Amygdala (tissue), 56 donors: ENCODE results near the gene GNAI3.

Experiments used
- DNase-seq, 56 donors: peaks; one replicate each; lab custom pipeline; 2025; lab: John Stamatoyannopoulos, UW

GNAI3 gene

DNA sequence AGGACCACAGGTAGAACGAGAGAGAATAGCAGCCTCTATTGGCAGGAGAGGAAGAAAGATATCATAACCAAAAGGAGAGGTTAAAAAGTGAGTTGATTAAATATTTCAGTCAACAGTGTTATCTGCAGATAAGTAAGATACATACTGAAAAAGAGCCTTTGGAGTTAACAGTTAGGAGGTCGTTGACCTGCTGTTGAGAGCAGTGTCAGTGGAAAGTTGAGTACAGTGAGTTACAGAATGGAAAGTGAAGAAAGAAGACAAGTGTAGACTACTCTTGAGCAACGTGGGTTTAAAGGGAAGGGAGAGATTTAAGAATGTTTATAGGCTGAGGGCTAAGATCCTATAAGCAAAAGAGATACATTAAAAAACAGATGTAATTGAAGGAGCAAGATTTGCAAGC lies 40.8 kb downstream of the GNAI3 start:
- no peak for DNase-seq

DNA sequence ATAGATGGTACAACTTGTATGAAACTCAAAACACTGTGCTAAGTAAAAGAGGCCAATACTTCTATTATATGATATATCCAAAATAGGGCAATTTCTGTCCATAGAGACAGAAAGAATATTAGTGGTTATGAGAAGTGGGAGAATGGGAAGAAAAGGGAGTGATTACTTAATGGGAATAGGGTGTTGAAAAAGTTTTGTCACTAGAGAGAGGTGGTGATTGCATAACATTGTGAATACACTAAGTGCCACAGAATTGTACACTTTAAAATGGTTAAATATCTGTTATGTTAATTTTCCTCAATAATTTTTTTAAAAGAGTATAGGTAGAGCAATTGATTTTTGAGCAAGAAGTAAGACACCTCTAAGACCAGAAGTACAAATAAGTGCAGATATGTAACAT lies 41.3 kb downstream of the GNAI3 start:
- no peak for DNase-seq

DNA sequence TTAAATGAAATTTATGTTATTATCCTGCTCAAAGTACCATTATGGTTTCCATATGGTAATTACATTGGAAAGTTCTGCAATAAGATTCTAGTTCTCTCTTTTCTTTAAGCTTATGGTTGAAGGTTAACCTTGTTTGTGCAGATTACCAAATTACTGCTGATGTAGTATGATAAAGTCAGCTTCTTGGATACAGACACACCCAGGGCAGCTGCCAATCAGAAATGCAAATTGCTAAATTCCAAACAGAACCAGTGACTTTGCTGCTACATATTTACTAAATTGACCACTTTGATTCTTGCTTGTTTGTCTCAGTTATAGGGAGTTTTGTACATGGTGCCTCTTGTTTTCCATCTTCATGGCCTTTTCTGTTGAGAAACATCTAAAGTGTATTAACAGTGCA lies 44.5 kb downstream of the GNAI3 start:
- no peak for DNase-seq

DNA sequence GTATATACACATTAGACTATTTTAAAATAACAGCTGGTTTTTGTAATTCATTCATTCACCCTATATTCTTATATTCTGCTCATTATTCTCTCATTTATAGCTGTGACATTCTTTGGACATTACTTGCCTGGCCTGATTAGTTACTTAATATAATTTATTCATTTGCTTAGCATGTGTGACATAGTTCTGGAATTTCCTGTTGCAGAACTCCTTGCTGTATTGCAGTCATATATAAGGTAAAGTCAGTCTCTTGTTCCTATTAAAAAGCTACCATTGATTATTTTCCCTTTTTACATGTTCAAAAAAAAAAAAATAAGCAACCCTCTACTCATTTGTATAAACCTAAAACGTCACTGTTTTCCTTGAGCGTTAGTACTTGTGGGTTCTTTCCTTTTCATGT lies 47.1 kb downstream of the GNAI3 start:
- no peak for DNase-seq

DNA sequence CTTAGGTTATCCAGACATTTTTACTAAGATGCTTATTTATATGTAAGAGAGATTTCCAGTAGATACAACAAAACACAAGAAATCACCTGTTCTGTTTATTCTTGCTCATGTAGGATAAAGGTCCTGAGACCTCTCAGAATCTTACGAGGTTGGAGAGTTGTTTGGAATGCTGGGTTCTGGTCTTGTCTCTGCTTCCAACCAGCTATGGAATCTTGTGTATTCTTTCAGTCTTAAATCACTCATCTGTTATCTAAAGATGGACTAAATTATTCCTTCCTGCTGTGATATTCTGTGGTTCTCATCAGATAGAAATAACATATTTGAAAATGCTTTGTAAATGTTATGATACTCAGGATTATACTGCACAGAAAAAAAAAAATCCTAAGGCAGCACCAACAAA lies 49.7 kb downstream of the GNAI3 start:
- DNase-seq, result no peak

DNA sequence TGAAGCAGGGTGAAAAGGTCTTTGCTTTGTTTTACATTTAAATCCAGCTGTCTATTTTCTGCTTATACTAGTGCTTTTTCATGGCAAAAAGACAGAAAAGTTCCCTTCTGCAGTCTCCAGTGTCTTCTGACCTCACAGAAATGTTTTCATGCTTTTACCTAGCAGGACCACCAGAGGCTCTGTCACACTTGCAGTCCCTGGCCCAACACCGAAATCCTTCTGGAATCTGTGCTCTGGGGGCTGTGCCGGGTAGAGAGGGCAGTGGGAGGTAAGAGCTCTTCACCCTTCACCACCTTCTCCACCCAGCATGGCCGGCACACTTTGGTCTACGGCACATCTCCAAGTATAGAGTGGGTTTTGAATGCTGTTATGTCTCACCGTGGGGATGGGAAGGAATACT lies 50.2 kb downstream of the GNAI3 start:
- DNase-seq, result no peak

DNA sequence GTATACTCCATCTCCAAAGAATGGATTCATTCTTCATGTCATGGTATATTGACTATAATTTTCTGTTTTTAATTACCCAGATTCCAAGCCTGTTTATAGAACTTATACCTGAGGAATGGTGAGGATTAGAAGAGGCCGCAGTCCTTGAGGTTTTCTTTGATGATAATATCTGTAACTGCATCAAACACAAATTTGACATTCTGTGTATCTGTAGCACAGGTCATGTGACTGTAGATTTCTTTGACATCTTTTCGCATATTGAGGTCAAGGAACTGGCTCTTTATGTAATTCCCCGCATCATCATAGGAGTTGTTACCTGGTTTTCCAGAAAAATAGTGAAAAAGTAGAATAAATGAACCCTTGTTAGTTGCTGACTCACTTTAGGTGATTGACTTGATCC lies 54.8 kb downstream of the GNAI3 start:
- no peak for DNase-seq

DNA sequence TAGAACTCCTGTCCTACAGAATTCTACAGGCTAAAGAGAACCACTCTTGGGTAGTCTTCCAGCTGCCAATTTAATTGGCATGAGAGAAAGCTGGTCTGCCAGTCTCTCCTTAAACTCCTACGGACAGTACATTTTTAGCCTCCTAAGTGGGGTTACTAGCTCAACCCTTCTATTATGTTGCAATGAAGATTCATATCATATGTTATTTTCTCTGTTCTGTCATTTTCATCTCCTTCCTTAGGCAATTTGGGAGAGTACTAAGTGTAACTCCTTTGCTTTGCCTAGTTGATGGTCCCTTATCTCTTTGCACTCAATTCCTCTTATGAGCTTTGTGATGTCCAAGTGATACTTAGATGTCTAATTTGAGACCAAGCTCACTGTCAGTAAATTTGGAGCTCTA lies 57.0 kb downstream of the GNAI3 start:
- DNase-seq, result no peak

DNA sequence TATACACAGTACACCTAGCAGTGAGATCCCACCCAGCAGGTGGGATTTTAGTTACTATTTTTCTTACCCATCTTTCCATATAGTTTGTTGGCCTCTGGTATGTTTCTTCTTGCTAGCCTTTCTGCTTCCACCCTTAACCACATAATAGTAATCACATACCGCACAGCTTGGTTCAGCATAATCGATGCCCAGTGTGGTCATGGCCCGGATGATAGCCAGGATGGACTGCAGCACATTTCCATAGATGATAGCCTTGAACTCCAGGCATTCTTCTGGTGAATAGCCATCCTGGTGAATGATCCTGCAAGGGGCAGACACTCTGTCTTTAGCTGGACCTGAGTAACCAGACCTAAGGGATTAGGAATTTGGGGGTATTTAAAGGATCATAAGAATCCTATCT lies 61.5 kb downstream of the GNAI3 start:
- no peak for DNase-seq

DNA sequence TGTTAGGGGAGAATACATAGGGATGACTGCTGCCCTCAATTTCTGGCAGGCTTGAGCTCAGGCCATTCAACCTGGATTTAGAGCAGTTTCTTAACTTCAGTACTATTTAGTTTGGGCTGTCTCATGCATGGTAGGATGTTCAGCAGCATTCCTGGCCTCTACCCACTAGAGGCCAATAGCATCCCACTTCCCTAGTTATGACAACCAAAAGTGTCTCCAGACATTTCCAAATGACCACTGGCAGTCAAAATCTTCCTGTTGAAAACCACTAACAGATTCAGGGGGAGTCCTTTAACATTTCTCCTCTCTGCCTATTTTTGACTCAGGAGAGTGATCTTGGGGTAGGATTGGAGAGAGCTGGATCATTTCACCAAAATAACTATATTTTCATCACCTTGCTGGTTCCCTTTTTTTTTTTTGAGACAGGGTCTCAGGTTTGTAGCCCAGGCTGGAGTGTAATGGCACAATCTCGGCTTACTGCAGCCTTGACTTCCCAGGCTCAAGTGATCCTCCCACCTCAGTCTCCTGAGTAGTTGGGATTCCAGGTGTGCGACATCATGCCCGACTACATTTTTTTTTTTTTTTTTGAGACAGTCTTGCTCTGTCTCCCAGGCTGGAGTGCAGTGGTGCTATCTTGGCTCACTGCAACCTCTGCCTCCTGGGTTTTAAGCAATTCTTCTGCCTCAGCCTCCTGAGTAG lies 62.3 kb downstream of the GNAI3 start:
- no peak for DNase-seq

DNA sequence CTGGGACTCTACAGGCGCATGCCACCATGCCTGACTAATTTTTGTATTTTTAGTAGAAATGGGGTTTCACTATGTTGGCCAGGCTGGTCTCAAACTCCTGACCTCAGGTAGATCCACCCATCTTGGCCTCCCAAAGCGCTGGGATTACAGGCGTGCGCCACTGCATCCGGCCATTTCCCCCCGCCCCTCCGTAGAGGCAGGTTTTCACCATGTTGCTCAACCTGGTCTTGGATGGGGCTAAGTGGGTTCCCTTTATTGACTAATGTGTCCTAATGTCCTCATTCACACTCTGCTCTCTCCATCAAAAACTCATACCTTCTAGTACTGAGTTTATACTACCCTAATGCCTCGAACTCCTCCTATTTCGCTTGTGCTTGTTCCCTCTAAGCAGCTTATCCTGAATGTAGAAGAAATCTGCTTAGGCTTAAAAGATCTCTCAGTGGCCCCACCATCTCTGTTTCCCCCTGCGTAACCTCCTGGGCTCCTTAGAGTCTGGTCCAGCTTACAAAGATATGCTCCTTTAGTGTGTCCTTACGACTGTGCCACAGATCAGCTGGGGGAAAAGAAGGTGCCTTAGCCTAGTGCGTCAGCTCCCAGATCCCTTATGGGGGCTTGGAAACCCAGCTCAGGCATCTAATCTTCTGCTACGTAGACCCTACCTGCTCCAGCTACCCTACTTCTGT lies 63.0 kb downstream of the GNAI3 start:
- no peak for DNase-seq

DNA sequence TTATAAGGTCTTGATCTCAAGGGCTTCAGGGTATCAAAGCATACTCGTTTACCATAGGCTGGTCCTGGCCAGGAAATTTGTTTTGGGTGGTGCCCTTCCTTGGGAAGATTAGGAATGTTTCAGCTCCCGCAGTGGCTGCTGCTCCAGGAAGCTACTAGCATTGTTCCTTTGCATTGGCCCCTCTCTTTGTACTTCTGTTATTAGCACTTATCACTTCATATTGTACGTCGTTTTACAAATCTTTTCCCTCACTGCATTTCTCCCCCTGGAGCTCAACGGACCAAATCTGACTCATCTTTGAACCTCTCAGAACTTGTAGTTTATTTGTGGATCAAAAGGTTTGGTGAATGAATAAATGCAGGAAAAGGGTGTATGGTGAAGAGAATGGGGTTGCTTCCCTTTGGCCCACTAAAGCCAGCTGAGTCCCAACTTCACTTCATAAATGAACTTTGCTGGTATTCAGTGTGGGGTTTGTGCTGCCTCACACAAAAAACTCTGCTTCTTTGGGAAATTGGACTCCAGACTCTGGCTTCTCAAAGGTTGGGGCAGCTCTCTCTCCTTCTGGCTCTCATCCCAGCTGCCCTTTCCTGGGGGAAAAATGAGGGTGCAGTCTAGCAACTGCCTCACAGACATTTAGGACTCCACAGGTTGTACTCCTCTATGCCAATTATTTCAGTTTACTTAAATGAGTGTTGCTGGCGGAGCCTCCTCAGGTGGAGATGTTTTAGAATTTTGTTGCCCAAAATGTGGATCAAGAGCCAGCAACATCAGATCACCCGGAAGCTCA lies 65.1 kb downstream of the GNAI3 start:
- DNase-seq, result no peak

DNA sequence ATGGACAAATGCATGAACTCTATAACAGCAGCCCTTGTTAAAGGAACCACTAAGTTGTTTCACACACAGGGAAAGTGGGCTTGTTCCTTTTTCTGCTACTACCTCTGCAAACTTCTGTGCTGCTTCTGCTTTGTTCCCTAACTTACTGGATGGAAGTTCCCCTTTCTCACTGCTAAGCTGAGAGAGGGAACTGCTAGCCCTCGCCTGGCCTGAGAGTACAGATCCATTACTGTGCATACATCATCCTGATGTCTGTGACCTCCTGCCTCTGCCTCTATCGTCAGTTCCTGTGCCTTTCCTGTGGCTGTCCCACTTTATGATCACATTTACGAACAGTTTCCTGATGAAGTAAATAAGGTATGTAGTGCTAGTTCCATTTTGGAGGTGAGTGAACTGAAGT lies 67.5 kb downstream of the GNAI3 start:
- peak in 3 of 56 donors; percentile 41 to 43 (median 42) for DNase-seq

DNA sequence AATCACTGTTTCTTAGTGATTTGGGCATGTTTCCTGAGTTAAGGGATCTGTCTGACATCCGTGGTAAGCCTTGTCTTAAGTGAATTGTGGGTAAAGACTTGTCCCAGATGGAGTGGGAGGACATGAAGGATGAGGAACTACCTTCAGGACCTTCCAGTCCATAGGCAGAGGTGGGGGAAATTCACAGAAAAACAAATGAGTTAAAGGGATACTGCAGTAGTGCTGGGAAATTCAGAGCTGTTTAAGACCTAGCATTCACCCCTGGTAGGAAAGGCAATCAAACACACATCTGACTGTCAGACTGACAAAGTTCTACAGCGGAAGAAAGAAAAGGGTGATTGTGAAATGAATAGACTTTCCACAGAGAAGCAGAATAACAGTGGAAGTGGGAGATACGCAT lies 68.0 kb downstream of the GNAI3 start:
- DNase-seq, result no peak

DNA sequence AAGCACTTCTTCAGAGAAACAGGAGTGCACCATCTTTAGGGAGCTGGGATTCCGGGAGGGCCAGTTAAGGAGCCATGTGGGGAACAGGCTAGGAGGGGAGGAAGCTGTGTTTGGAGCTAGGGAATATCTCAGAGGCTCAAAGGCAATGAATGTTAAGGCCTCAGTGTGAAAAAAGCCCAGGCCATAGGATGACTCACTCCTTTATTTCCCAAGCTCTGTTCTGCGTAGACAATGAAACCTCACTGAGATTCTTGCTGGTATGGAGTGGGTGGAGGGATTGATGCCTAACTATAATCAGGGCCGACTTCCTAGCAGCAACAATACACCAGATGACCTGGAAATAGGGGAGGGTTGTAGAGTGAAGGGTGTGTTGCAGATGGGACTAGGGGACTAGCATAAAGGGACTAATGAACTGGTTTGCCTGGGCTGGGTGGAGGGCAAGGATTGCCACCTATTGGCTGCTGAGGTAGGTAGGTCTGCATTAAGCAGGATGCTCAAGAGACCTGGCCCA lies 68.9 kb downstream of the GNAI3 start:
- DNase-seq, result no peak

DNA sequence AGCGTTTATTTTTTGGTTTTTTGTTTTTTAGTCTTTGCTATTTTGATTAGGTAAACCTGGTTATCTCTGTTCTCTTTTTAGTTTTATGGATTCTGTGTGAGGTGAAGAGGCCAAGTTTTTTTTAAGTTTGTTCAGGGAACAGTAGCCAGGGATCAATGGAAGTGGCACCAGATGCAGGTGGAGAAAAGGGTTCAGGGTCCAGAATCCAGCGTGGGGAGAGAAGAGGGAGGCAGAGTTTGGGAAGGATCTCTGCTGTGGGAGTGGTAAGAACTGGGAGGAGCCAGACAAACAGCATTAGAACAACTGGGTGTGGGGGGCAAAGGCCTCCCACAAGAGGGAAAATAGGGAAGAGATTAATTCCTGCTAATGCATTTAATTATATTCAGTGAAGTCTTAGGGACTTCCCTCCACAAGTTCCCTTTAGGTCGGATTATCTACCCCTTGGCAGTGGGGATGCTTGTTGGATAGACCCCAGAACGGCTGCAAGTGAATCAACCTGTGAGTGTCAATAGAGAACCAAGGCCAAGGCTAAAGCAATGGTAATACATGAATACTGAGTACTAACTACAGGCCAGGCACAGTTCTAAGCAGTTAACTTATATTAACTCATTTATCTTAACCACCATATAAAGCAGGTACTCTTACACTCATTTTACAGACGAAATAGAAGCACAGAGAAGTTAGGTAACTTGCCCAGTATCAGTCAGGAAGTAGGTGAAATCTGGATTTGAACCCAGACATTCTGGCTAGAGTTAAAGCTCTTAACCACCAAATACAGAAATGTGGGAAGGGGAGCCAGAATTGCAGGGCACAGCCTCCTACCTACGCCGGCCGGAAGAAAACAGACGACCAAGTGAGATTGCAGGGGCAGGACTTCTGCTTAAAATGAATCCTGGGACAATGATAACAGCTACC lies 70.5 kb downstream of the GNAI3 start:
- DNase-seq, result no peak

DNA sequence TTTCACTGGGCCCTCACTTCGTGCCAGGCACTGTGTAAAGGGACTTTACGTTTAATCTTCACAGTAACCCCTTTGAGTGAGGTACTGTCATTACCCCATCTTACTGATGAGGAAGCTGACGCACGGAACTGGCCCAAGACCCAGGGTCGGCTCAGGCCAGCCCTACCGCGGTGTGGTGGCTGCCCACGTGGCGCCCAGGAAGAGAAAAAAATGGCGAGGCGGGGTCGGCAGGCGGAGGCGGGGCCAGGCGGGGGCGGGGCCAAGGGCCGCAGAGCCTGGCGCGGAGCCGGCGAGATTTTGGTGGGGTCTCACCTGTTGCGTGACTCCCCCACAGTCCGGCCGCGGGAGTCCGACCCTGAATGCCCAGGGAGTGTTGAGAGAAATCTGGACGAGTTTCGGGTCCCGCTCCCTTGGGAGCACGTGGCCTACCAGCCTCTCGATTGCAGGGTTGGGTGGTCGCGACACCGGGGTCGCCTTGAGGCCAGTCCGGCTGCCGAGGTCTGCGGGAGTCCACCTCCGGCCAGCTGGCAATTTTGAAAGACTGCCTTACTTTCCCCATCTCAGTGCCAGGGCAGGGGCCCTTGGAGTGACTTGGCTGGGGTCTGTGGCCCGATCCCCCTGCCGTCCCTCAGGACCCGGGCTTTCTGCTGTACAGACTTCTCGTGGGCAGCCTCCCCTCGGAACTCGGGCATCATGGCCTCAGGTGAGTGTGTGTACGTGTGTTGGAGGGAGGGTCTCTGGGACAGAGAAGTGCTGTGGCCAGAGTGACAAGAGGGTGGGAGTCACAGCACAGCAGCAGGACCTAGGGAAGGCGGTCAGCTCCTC lies 71.4 kb downstream of the GNAI3 start, which contains the start of the genes AMPD2 and GNAT2:
TSS of gene AMPD2 (plus strand) at position 262 of the 825 bp plus-strand sequence. CDS start 1,339 bp downstream, outside the sequence.
TSS of gene GNAT2 (minus strand) at position 41 of the 825 bp plus-strand sequence. CDS start 6,746 bp downstream, outside the sequence.
- peak in 19 of 56 donors; percentile 32 to 84 (median 38) for DNase-seq

DNA sequence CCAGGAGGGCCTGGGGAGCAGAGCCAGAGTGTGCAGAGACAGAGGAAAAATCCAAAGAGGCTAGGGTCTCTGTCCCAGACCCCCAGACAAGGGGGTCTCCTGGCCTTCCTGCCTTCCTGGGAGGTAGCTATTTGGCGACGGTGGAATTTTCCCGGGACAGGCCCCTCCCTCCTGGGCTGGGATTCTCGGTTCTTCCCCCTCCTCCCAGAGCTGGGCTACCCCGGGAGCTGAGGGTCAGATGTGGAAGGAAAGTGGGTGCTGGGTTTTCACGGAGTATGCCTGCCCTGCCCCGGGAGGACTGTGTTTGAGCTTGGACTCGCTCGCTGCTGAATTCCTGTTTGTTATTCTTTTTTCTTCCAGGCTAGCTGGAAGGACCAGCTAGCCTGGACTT lies 72.0 kb downstream of the GNAI3 start:
- DNase-seq, result peak in 9 of 56 donors; percentile 45 to 75 (median 62)

DNA sequence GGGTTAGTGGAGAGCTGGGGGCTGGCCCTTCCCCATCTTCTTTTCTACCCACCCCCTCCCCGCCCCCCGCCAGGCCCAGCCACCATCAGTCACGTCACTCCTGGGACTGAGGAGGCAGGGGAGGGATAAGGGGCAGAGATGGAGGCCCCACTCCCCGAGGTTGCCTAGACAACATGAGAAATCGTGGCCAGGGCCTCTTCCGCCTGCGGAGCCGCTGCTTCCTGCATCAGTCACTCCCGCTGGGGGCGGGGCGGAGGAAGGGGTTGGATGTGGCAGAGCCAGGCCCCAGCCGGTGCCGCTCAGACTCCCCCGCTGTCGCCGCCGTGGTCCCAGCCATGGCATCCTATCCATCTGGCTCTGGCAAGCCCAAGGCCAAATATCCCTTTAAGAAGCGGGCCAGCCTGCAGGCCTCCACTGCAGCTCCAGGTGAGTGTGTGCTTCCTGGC lies 72.4 kb downstream of the GNAI3 start:
- DNase-seq, result peak in 53 of 56 donors; percentile 44 to 92 (median 81)
